Fibroblast of skin of right quadriceps (primary cell): ENCODE data around the gene CAMTA1.

Experiments used
- DNase-seq: peaks from one replicate; pipeline ENCODE4 v3.0.0-alpha.2; 2013

Gene CAMTA1

DNA sequence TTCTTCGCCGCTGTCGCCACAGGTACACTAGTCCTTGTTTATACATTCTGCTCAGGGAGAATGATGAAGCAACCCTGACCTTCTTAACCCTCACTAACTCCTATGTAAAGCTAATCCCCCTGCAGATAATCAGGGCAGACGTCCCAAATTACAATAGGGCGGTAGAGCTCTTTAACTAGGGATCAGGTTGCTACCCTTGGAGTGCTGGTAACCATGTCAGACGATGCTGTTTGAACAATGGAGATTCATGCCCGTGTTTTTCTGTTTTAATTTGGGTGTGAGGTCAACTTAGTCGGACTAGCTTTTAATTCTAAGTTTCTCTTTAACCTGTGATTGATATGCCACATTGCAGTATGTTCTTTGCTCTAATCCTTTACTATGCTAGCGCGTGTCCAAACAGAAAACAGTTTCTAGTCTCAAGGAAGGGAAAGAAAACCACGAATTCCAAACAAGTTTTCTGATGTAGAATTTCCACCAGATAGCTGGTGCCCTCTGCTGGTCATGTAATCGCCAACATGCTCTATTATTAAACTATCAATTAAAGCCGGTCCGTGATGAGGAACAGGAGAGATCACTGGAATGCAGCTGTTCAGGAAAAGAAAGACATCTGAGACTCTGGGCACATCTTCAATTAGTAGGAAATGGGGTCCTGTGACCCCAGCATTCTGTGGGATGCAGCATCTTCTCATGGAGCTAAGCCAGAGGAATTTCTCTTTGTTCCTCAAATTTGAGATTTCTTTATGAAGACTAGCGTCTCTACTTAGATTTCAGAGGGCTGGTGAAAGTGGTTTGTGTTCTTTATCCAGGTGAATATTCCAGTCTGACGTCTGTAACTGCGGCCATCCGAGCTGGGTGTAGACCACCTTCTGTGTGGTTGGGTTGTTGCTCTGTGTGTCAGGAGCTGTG lies 967.5 kb downstream of the CAMTA1 start:
- peak; percentile 68 for DNase-seq

DNA sequence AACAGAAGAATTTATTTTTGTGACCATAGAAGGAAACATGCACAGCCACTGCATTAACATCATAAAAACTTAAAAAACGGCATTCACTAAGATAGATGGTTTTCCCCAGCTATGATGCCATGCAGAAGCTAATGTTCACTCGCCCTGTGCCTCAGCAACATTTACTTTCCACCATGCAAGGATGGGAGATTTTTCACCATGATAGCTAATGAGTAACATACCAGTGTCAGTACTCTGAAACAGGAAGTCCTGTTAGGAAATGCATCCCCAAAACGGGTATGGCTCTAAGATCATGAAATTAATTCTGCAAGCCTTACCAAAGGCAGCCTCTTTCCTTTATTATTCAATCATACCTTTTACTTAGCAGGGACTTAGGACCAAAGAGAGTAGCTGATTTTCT lies 968.4 kb downstream of the CAMTA1 start:
- no peak for DNase-seq

DNA sequence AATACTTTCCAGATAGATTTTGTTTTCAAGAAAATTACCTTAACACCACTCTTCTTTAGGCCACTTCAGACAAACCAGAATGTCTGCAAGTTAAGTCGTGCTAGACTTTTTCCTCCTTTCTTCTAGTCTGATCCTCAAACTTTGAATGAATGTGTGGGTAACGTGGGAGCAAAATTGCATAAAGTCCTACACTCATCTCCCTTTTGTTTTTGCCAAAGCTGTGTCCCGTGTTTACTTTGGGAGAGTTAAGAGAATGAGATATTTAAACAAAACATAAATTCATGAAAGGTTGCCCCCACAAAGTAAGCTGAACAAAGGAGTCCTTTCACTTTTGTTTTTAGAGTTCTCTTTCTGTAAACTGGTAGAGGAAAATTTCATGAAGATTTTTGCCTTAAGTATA lies 969.0 kb downstream of the CAMTA1 start:
- DNase-seq = no peak

DNA sequence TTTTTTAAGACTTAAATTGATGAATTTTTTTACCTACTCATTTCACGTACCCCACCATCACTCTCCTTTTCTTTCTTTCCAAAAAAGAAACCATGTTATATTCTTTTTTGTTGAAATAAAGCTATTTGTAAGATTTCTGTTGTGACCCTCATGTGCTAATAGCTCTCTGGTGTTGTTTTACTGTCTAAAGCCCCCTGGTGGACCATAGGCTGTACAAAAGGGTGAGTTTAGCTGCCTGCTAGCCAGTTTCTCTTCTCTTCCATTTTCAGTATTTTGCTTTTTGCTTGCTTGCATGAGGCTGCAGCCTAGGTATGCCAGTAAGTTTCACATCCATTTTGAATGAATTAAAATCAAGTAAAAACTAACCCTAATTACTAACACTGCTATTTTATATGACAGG lies 970.2 kb downstream of the CAMTA1 start:
- DNase-seq = peak; percentile 10

DNA sequence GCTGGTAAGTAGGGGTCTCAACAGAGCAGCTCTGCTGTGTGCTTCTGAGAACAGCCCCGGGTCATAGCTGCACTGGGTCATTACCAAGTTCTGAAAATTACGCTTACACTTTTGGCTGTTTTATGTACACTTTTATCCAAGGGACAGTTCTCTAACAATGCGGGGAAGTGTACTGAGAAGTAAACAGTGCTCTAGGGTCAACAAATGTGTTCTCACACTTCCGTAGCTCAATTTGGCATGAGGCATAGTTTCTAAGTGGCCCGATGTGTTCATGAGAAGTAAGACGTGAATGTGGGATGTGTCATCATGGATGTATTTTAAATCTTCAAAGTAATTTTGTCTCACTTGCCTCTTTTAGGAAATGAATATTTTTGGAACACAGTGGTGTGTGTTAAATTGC lies 975.0 kb downstream of the CAMTA1 start:
- DNase-seq = no peak

DNA sequence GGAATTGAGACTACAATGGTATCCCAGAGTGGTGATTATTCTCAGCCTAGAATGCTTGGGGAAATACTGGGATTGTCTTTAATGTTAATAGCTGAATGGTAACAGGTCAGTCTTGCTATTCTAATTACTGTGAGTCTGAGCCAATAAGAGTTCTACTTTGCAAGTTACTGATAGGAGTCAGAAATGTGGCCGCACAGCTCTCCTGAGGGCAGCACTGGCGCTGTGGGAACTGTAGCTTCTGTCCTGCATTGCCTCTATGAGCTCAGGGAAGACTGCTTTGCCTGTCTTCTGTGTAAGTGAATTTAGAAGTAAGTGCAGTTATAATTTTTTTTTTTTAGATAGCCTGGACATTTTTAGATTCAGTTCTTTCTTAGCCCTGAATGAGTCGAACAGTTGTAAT lies 975.8 kb downstream of the CAMTA1 start:
- DNase-seq = no peak

DNA sequence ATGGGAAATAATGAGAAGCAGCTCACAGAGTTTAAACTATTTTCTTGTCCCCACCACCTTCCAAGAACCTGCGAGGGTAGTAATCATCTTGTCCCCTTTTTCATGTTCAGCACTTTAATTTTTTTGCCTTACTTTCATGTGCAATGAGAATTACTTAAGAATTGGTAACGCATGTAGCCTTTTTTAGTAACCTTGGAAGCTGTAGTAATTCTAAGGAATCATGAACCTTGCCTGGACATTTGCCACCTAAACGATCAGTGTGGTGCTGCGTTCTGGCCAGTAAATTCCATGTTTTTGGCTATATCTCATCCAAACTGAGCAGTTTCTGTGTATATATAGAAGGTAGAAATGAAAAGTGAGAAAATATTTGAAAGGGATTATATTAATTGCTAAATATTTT lies 981.9 kb downstream of the CAMTA1 start:
- DNase-seq = no peak

DNA sequence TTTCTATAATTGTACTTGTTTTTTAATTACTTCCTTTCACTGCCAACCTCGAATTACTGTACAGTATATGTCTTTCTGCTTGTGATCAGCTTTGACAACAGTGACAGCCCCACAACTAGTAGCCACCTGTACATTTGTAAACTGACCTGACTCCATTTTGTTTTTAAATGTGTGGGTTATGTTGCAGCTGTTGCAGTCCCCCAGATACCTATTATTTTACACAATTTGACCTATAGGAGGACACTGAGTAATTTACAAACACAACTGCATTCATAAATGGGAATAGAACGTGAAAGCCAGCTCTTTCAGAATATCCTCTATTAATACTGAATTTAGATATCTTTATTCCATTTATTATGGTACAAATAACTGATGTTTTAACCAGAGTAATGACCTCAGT lies 983.3 kb downstream of the CAMTA1 start:
- DNase-seq = no peak

DNA sequence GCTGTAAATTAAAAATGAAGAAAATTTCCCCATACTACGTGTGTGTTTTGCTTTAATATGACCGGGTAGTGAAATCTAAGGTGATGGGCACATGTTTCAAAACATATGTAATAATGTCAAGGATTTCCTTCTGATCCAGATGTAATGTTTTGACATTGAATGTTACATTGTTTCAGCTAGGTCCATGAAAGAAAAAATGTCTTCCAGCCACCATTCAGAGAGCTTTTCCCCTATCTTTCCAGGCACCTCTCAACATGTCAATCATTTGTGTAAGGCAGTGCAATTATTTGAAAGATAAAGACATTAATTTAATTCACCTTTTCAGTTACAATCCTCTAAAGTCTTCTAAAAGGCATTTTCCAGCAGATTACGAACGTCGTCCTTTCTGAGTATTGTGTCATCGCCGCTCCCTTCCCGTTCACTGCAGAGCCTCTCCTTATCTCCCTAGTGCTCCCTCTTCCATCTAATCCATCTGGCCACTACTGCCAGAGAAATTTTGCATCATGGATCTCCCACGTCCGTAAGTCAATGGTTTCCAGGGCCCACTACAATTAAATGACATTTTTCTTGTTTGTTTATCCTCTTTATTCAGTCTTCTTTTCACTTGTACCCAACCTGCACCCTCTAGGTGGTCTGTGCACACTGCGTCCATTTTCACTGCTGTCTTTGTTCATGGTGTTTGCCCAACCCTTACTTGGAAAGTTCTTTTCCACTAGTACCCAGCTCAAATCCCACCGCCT lies 984.6 kb downstream of the CAMTA1 start:
- no peak for DNase-seq

DNA sequence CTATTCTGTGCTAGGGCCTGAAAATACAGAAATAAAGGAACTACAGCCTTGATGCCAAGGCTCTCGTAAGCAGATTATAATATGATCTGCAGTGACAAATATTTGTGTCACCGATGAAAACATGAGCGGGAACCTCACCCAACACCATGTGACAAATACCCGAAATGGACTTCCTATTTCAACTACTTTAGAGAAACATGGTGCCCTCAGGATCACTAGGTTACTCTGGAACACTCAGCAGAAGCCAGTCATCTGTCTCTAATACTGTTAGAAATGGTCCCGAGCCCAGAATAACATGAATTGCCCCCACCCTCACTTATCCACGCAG lies 985.4 kb downstream of the CAMTA1 start:
- DNase-seq = no peak

DNA sequence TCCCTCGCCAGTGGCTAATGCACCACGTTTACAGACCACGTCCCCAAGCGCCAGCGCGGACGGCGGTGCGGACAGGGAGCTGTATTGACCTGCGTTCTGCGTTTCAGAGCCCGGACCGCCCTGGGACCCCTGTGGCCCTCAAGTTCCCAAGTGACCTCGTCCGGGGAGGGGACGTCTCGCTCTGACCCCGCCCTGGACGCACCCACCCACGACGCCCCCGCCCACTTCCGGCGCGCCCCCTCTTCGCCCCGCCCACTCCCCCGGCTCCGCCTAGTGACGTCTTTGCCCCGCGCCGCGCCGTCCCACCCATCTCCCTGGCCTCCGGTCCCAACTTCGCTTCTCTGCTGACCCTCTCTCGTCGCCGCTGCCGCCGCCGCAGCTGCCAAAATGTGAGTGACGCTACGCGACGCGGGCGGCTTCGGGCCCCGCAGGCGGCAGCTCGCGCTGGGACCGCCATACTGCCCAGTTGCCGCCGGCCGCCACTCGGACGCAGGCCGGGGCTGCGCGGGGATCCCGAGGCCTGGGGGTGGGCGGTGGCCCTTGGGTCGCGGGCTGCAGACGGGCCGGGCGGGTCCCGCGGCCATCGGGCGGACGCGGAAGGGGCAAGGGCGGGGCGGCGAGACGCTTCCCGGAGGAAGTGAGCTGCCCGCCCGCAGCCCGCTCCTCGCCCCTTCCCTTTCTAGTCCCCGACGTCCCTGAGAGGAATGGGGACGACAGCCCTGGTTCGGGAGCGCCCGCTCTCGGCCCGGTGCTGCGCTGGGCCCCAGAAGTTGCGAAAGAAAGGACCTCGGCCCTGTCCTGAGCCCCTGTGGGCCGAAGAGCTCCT lies 986.0 kb downstream of the CAMTA1 start, which contains the start of gene VAMP3:
Gene VAMP3, plus strand, starts transcription at position 300 of the 826 bp plus-strand sequence. Its CDS starts 88 bp downstream, at position 388.
- DNase-seq = peak; percentile 77

DNA sequence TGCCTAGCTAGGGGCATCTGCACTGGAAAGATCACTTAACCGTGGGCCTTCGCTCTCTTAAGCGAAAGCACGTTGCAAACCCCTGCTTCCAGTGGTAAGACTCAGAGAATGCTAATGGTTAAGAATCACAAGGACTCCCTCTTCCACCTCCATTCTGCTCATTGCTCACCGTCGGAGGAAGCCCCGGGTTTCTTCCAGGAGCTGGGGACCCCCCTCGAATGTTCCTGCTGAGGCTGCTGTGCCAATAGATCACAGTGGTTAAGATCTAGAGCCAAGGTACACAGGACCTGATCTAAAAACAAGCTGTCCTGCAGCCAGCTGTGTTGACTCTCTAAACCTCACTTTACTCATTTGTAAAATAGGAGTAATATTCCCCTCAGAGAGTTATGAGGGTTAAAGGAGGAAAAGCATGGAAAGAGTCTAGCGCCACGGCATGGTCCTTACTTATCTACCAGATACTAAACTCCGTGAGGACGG lies 986.6 kb downstream of the CAMTA1 start:
- no peak for DNase-seq

DNA sequence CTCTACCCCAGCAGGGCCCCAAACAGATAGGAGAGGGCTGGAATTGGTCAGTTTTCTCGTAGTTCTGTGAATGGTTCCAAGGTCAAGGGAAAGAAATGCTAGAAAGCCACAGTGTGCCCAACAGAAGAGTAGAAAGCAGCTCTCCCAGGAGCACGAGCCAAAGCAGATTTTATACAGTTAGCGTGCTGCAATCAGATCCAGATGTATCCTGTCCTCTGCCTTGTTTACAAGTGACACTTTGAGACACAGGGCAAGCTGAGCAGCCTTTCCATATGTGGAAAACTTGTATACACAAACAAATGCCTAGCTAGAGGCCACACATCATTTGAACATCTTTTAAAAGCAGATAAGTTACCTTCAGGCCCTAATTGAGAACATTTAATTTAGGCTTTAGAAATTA lies 992.3 kb downstream of the CAMTA1 start:
- DNase-seq = no peak

DNA sequence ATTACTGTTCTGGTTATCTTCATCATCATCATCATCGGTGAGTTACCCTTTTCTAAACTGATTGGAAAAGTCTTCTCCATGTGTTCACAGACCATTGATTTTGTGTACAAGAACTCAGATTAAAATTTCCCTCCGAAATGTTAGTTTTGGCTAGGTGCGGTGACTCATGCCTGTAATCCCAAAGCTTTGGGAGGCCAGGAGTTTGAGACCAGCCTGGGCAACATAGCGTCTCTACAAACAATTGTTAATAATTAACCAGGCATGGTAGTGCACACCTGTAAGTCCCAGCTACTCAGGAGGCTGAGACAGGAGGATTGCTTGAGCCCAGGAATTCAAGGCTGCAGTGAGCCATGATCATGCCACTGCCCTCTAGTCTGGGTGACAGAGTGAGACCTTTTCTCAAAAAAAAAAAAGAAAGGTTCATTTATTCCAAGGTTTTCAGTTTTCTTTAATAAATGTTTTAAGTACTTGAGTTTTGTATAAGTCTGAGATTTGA lies 992.9 kb downstream of the CAMTA1 start:
- DNase-seq = no peak

DNA sequence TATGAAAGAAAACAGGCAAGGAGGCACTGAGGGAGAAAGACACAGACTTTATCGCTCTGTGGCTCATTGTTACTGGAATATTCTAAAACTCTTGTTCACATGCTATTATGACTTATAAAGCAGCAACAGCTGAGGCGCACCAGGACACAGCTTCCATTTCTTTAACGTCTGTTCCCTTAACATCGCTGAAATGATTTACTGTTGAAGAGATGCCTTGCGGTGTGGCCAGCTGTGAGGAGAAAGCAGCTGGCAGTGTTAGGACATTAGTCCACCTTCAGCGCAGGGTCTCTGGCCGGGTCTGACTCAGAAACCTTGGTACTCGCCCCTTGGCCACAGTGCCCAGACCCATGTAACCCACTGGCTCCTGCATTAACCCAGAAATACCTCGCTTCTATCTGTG lies 995.7 kb downstream of the CAMTA1 start:
- no peak for DNase-seq

DNA sequence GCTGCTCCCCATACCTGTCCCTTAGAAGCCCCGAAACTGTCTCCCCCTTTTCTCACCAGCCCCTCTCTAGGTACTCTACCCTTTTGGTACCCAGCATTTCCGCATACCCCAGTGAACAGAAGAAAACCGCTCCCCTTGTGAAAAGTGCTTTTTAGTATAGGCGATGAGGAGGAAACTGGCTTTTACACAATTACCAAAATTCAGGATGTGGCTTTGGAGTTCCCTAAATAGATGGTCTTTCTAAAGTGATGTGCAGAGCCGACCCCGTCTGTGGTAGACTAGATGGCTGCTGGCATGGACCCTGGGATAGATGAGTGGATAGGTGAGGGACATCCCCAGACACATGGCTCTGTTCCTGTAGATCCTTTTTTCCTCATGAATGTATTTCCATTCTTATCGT lies 996.2 kb downstream of the CAMTA1 start:
- DNase-seq = no peak

DNA sequence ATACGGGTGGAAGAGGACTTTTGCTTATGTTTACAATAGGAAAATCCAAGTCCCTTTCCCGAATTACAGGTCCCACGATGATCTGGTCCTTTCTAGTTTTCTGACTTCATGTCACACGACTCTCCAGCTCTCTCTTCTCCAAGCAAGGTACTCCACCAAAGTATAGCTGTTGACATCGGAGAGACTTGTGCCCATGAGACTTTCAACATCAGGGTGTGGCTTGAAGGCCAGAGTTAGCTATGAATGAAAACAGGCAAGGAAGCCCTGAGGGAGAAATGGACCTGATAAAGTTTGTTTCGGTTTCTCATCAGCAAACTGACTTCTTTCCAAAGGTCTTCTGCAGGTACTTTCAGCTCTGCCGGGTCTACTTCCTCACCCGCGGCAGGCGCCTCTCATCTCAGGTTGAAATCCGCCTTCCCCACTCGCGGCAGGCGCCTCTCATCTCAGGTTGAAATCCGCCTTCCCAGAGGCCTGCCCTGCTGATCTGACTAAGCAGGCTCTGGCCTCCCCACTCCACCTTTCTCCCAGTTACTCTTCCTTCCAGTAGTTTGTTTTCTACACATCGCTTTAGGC lies 996.8 kb downstream of the CAMTA1 start:
- no peak for DNase-seq

DNA sequence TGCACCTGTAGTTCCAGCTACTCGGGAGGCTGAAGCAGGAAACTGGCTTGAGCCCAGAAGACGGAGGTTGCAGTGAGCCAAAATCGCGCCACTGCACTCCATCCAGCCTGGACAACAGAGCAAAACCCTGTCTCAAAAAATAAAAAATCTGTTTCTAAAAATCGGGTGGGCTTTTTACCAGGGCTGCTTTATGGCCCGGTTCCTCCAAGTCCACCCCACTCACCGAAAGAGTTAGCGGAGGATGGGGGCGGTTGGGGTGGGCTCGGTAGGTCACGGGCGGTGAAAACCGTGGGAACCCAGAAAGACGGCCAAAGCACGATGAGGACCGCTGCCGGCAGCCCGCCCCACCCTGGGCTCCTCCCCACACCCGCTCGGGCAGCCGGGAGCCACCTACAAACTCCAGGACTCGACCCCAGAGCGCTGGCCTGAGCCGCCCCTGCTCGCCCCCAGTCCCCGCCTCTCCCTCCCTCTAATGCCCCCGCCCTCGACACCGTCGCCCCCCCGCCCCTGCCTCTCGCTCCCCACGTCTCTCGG lies 998.0 kb downstream of the CAMTA1 start:
- peak; percentile 8 for DNase-seq

DNA sequence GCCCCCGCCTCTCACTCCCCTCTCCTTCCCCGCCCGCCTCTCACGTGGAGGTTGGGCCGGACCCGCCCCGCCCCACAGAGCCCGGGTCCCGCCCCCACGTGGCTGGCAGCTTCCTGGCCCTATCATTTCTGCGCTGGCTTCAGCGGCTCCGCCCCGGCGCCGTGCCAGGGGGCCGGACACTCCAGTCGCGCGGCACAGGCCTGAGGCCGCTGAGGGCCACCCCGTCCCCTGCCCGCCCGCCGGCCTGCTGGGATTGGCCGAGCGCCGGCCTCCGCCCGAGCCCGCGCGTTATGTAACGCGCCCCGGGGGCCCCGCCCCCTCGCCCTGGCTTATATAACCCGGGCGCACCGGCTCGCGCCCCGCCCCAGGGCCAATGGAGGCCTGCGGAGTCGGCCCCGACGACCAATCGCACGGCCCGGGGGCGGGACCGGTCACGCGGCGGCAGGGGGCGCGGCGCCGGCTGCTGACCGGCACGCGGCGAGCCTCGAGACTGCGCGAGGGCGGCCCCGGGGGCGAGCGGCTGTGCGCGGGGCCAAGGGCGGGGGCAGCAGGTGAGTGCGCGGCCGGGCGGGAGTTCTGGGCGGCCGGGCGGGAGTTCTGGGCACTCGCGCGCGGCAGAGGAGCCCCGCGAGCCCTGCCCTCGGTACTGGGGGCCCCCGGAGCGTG lies 998.7 kb downstream of the CAMTA1 start, which contains the start of gene PER3:
Gene PER3, plus strand, starts transcription at position 466 of the 666 bp plus-strand sequence. CDS start 587 bp downstream, outside the sequence.
- peak; percentile 97 for DNase-seq

DNA sequence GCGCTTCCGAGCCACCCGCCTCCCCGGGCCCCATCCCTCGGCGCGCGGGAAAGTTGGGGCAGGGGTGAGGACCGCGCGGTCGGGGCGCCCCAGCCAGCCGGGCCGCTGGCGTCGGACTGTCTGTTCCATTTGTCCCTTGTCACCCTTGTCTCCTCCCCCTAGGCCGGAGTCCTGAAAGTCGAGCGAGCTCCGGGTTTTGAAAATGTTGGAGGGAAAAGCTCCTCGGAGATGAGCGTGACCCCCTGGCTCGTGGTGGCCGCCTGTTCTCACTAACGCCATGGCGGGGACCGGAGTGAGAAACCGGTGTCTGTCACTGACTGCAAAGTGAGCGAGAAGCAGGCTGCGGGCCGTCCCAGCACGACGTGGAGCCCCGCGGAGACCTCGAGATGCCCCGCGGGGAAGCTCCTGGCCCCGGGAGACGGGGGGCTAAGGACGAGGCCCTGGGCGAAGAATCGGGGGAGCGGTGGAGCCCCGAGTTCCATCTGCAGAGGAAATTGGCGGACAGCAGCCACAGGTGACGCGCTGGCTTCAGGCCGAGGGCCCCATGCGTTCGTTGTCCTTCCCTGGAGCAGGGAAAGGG lies 999.3 kb downstream of the CAMTA1 start:
- no peak for DNase-seq

DNA sequence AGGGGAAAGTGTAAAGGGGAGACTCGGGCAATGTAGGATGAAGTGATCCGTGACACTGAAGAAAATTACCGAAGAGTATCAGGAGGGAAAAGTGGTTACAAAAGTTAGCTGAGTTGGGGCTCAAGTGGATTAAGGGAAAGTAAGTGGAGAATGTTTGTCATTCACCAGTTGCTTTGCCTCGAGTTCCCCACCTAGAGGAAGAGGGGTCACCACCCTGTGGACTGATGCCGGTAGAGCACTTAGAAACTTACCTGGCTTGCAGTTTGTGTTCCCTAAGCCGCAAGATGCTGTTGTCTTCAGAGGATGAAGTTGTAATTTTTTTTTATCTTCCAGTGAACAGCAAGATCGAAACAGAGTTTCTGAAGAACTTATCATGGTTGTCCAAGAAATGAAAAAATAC lies 999.9 kb downstream of the CAMTA1 start:
- no peak for DNase-seq
